WTC11 (cell line): Measurements from ENCODE around the gene B4GALT6. TPM values are rescaled to one million over a fixed set of nuclear protein-coding genes. Genes with fewer than 3 reads are reported as not detected.

Experiments
- ATAC-seq: fragments of 200-7000 bp; cut with Tn5 transposase; 2 replicates; pipeline ENCODE4 v1.10.0; 2021; ENCODE audit warnings: mild to moderate bottlenecking, moderate library complexity
- CTCF ChIA-PET: fragments of 300-600 bp; sonication (Branson Sonifier 250); formaldehyde crosslinking; loops from one replicate; lab custom pipeline; 2021; ENCODE audit warnings: antibody characterized with exemption; lab: Charles Lee
- POLR2A ChIA-PET: fragments of 350-600 bp; sonication (Branson Sonifier 250); formaldehyde crosslinking; loops from one replicate; lab custom pipeline; 2021; ENCODE audit warnings: antibody characterized with exemption; lab: Charles Lee
- DNase-seq: peaks from one replicate; pipeline ENCODE4 v3.0.0; 2021; ENCODE audit warnings: low spot score
- H3K27ac Mint-ChIP-seq: 2 replicates; pipeline ENCODE4 v1.8.0; 2021; ENCODE audit warnings: mixed read lengths
- H3K27me3 Mint-ChIP-seq: 2 replicates; pipeline ENCODE4 v1.8.0; 2021; ENCODE audit warnings: low read depth, mild to moderate bottlenecking, moderate library complexity, mixed read lengths
- H3K36me3 Mint-ChIP-seq: 2 replicates; pipeline ENCODE4 v1.8.0; 2021; ENCODE audit warnings: mixed read lengths
- H3K4me1 Mint-ChIP-seq: 2 replicates; pipeline ENCODE4 v1.8.0; 2022; ENCODE audit warnings: mixed read lengths
- H3K4me3 Mint-ChIP-seq: 2 replicates; pipeline ENCODE4 v1.8.0; 2021; ENCODE audit warnings: mild to moderate bottlenecking, moderate library complexity, mixed read lengths
- H3K9me3 Mint-ChIP-seq: 2 replicates; pipeline ENCODE4 v1.8.0; 2021; ENCODE audit warnings: mixed read lengths
- FOXK1 ChIP-seq: sonication (generic); formaldehyde crosslinking; IDR thresholded peaks from 2 replicates; pipeline ENCODE4 v1.8.0; 2022; ENCODE audit warnings: mild to moderate bottlenecking, moderate library complexity, missing genetic modification reagents
- GRHL2 ChIP-seq: fragments of 250-450 bp; sonication (Bioruptor Pico); IDR thresholded peaks from 2 replicates; pipeline ENCODE4 v1.8.0; 2022; ENCODE audit warnings: mild to moderate bottlenecking, moderate library complexity; ENCODE audit not compliant: insufficient replicate concordance, severe bottlenecking
- HMGA2 ChIP-seq: fragments of 250-450 bp; sonication (Bioruptor Pico); IDR thresholded peaks from 2 replicates; pipeline ENCODE4 v1.4.0; 2021; ENCODE audit warnings: mild to moderate bottlenecking, moderate library complexity
- KAT7 ChIP-seq: sonication (generic); formaldehyde crosslinking; IDR thresholded peaks from 2 replicates; pipeline ENCODE4 v1.8.1; 2023; ENCODE audit warnings: missing genetic modification reagents, mild to moderate bottlenecking, borderline replicate concordance
- MYBL2 ChIP-seq: sonication (generic); formaldehyde crosslinking; IDR thresholded peaks from 2 replicates; pipeline ENCODE4 v1.8.1; 2023; ENCODE audit warnings: mild to moderate bottlenecking, moderate library complexity, missing genetic modification reagents
- RELA ChIP-seq: sonication (generic); formaldehyde crosslinking; IDR thresholded peaks from 2 replicates; pipeline ENCODE4 v1.8.1; 2022; ENCODE audit warnings: missing genetic modification reagents, mild to moderate bottlenecking, borderline replicate concordance
- ZNF423 ChIP-seq: fragments of 250-450 bp; sonication (Bioruptor Pico); IDR thresholded peaks from 2 replicates; pipeline ENCODE4 v2.1.2; 2022; ENCODE audit warnings: mild to moderate bottlenecking, moderate library complexity
- ZNF671 ChIP-seq: fragments of 250-450 bp; sonication (Bioruptor Pico); IDR thresholded peaks from 2 replicates; pipeline ENCODE4 v1.8.0; 2021; ENCODE audit warnings: mild to moderate bottlenecking
- total RNA-seq: library from RNA; stranded (reverse); gene quantifications from 3 replicates; pipeline ENCODE4 v1.2.3, GENCODE V29; 2021
- TF ChIP-seq, protein P1 (sequence below): fragments of 250-450 bp; sonication (Bioruptor Pico); IDR thresholded peaks from 2 replicates; pipeline ENCODE4 v2.1.2; 2022; ENCODE audit warnings: mild to moderate bottlenecking, moderate library complexity
- TF ChIP-seq, protein P2 (sequence below): sonication (generic); formaldehyde crosslinking; IDR thresholded peaks from 2 replicates; pipeline ENCODE4 v1.8.1; 2023; ENCODE audit warnings: mild to moderate bottlenecking, missing genetic modification reagents, moderate library complexity
- TF ChIP-seq, protein P3 (sequence below): sonication (generic); formaldehyde crosslinking; IDR thresholded peaks from 2 replicates; pipeline ENCODE4 v1.8.1; 2023; ENCODE audit warnings: mild to moderate bottlenecking, moderate library complexity, missing genetic modification reagents
- TF ChIP-seq, protein P4 (sequence below): fragments of 250-450 bp; sonication (Bioruptor Pico); IDR thresholded peaks from 2 replicates; pipeline ENCODE4 v1.9.0; 2021; ENCODE audit warnings: mild to moderate bottlenecking
- TF ChIP-seq, protein P5 (sequence below): fragments of 200-600 bp; IDR thresholded peaks from 2 replicates; pipeline ENCODE4 v1.8.0; 2022; ENCODE audit warnings: antibody characterized with exemption
- TF ChIP-seq, protein P6 (sequence below): sonication (generic); formaldehyde crosslinking; conservative IDR thresholded peaks from 2 replicates; pipeline ENCODE4 v1.8.1; 2023; ENCODE audit warnings: mild to moderate bottlenecking, low read depth, missing genetic modification reagents, moderate library complexity

The B4GALT6 gene
- total RNA-seq, 1 experiment from 2014 or later = 50.6 TPM

DNA sequence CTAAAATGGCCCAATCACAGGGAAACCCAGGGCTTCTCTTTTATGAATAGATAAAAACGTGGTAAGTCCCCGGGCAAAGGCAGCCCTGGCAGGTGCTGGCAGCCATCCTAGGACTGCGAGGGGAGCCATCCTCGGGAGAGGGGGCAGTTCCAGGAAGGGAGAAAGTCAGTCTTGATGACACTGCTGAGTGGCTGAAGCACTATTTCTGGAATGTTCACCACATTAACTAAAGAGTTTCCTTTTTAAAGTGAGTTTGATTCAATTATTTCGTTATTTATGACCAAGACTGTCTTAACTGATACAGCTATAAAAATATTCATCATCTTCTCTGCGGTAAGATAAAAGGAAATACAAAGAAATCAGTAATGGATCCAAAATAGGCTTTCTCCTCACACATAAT lies 72.3 kb downstream of the B4GALT6 start (continued):
- TF ChIP-seq, protein P1, sequence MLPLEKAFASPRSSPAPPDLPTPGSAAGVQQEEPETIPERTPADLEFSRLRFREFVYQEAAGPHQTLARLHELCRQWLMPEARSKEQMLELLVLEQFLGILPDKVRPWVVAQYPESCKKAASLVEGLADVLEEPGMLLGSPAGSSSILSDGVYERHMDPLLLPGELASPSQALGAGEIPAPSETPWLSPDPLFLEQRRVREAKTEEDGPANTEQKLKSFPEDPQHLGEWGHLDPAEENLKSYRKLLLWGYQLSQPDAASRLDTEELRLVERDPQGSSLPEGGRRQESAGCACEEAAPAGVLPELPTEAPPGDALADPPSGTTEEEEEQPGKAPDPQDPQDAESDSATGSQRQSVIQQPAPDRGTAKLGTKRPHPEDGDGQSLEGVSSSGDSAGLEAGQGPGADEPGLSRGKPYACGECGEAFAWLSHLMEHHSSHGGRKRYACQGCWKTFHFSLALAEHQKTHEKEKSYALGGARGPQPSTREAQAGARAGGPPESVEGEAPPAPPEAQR (CRISPR knock-in tag) = no peak

DNA sequence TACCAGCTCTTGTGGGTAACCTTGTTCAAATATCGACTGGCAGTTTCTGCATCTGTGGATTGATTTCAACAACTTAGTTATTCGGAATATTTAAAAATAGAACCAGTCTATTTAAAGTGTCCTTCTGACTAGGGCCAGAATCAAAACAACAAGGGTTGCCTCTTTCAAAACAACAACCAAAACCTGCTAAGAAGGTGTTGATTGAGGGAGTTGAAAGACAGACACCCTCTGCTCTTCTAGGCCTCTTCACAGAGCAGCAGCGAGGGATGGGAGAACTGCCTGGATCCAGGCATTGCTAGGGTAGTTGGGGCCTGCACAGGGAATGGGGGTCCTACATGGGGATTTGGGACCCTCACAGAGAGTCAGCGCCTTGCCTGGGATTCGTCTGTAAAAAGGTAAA lies 72.9 kb downstream of the B4GALT6 start:
- no peak for DNase-seq
- peaks cover 31% of the 10 kb centered on the region for H3K4me1 Mint-ChIP-seq
- no peaks in the 10 kb centered on the region for H3K27me3 Mint-ChIP-seq
- no peak overlapping the region for H3K27ac Mint-ChIP-seq
- no peak for ATAC-seq
- ChIA-PET CTCF (interaction anchor here (0.6 to 2.9 kb wide), 23 partner anchors 10 to 1329 kb away, joined by 3 to 35 read pairs (median 4); partner anchors contain the start of gene B4GALT6), POLR2A (no interaction called here)
- H3K4me3 Mint-ChIP-seq = no peak overlapping the region
- TF ChIP-seq GRHL2 = no peak
- no peak for TF ChIP-seq HMGA2 (CRISPR knock-in tag)
- TF ChIP-seq, protein P1 (CRISPR knock-in tag) = no peak
- TF ChIP-seq KAT7 (CRISPR knock-in tag) = no peak
- TF ChIP-seq, protein P2, sequence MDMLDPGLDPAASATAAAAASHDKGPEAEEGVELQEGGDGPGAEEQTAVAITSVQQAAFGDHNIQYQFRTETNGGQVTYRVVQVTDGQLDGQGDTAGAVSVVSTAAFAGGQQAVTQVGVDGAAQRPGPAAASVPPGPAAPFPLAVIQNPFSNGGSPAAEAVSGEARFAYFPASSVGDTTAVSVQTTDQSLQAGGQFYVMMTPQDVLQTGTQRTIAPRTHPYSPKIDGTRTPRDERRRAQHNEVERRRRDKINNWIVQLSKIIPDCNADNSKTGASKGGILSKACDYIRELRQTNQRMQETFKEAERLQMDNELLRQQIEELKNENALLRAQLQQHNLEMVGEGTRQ = no peak
- TF ChIP-seq MYBL2 = no peak
- TF ChIP-seq RELA (CRISPR knock-in tag) = no peak
- TF ChIP-seq, protein P3, sequence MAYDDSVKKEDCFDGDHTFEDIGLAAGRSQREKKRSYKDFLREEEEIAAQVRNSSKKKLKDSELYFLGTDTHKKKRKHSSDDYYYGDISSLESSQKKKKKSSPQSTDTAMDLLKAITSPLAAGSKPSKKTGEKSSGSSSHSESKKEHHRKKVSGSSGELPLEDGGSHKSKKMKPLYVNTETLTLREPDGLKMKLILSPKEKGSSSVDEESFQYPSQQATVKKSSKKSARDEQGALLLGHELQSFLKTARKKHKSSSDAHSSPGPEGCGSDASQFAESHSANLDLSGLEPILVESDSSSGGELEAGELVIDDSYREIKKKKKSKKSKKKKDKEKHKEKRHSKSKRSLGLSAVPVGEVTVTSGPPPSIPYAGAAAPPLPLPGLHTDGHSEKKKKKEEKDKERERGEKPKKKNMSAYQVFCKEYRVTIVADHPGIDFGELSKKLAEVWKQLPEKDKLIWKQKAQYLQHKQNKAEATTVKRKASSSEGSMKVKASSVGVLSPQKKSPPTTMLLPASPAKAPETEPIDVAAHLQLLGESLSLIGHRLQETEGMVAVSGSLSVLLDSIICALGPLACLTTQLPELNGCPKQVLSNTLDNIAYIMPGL = no peak
- TF ChIP-seq ZNF671 = no peak
- no peak for TF ChIP-seq FOXK1 (CRISPR knock-in tag)
- TF ChIP-seq, protein P4, sequence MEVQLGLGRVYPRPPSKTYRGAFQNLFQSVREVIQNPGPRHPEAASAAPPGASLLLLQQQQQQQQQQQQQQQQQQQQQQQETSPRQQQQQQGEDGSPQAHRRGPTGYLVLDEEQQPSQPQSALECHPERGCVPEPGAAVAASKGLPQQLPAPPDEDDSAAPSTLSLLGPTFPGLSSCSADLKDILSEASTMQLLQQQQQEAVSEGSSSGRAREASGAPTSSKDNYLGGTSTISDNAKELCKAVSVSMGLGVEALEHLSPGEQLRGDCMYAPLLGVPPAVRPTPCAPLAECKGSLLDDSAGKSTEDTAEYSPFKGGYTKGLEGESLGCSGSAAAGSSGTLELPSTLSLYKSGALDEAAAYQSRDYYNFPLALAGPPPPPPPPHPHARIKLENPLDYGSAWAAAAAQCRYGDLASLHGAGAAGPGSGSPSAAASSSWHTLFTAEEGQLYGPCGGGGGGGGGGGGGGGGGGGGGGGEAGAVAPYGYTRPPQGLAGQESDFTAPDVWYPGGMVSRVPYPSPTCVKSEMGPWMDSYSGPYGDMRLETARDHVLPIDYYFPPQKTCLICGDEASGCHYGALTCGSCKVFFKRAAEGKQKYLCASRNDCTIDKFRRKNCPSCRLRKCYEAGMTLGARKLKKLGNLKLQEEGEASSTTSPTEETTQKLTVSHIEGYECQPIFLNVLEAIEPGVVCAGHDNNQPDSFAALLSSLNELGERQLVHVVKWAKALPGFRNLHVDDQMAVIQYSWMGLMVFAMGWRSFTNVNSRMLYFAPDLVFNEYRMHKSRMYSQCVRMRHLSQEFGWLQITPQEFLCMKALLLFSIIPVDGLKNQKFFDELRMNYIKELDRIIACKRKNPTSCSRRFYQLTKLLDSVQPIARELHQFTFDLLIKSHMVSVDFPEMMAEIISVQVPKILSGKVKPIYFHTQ (CRISPR knock-in tag) = no peak
- TF ChIP-seq, all 79 proteins: peak for 0
- H3K36me3 Mint-ChIP-seq = no peaks in the 10 kb centered on the region
- no peaks in the 10 kb centered on the region for H3K9me3 Mint-ChIP-seq

DNA sequence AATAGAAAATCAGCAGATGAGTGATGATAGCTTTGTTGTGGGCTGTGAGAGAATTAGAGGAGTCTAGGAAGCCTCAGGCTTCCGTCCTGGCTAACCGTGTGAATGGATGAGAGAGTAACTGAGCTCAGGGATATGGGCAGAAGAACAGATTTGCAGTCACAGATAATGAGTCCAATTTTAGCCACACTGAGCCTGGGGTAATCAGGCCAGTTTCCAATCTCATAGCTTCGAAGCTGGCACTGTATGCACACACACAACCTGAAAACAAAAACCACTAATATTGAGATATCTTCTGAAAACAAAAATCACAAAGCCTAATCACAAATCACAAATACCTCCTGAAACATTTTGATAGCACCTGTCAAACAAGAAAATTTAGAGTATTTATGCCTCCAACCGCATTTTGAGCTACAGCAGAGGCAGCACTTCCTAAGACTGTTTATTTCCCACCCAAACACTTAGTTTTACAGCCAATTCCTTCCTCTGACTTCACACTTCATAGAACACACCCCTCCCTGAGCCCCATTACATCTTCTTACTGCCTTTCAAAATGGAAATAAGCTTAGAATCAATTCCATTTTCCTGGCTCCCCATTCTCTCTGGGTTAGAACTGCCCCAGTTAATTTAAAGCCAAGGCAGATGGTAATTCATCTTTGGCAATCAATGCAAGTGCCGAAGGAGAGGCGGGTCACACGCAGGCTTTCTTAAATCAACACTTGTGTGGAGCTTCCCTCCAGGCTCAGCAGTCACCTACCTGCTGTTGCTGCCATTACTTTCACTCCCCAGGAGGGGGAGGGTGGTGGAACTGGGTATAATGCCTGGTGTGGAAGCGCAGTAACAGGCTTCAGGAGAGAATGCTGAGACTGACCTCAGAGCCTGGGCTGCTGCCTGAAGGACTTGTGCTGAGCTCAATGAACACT lies 73.8 kb downstream of the B4GALT6 start:
- peaks cover 31% of the 10 kb centered on the region for H3K4me1 Mint-ChIP-seq
- no peak overlapping the region for H3K27ac Mint-ChIP-seq
- ChIA-PET CTCF (interaction anchor here (0.5 to 2.9 kb wide), 36 partner anchors 8 to 1330 kb away, joined by 3 to 35 read pairs (median 4); partner anchors contain the start of gene B4GALT6), POLR2A (no interaction called here)
- TF ChIP-seq, protein P5, sequence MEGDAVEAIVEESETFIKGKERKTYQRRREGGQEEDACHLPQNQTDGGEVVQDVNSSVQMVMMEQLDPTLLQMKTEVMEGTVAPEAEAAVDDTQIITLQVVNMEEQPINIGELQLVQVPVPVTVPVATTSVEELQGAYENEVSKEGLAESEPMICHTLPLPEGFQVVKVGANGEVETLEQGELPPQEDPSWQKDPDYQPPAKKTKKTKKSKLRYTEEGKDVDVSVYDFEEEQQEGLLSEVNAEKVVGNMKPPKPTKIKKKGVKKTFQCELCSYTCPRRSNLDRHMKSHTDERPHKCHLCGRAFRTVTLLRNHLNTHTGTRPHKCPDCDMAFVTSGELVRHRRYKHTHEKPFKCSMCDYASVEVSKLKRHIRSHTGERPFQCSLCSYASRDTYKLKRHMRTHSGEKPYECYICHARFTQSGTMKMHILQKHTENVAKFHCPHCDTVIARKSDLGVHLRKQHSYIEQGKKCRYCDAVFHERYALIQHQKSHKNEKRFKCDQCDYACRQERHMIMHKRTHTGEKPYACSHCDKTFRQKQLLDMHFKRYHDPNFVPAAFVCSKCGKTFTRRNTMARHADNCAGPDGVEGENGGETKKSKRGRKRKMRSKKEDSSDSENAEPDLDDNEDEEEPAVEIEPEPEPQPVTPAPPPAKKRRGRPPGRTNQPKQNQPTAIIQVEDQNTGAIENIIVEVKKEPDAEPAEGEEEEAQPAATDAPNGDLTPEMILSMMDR = peak; percentile 46; the same call in 1 of the 2 replicates
- TF ChIP-seq, protein P6, sequence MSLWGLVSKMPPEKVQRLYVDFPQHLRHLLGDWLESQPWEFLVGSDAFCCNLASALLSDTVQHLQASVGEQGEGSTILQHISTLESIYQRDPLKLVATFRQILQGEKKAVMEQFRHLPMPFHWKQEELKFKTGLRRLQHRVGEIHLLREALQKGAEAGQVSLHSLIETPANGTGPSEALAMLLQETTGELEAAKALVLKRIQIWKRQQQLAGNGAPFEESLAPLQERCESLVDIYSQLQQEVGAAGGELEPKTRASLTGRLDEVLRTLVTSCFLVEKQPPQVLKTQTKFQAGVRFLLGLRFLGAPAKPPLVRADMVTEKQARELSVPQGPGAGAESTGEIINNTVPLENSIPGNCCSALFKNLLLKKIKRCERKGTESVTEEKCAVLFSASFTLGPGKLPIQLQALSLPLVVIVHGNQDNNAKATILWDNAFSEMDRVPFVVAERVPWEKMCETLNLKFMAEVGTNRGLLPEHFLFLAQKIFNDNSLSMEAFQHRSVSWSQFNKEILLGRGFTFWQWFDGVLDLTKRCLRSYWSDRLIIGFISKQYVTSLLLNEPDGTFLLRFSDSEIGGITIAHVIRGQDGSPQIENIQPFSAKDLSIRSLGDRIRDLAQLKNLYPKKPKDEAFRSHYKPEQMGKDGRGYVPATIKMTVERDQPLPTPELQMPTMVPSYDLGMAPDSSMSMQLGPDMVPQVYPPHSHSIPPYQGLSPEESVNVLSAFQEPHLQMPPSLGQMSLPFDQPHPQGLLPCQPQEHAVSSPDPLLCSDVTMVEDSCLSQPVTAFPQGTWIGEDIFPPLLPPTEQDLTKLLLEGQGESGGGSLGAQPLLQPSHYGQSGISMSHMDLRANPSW (CRISPR knock-in tag) = no peak
- TF ChIP-seq ZNF423 (CRISPR knock-in tag) = 0 out of 2 replicates have a peak, but pooled peaks have one; percentile 3
- H3K9me3 Mint-ChIP-seq = no peaks in the 10 kb centered on the region
- H3K4me3 Mint-ChIP-seq = no peak overlapping the region
- DNase-seq = peak; percentile 63
- no peaks in the 10 kb centered on the region for H3K36me3 Mint-ChIP-seq
- H3K27me3 Mint-ChIP-seq = no peaks in the 10 kb centered on the region
- peak; percentile 98 for ATAC-seq
